Measurements from ENCODE around the gene SRD5A1. TPM values are rescaled to one million over a fixed set of nuclear protein-coding genes. Genes with fewer than 3 reads are reported as not detected.

Gene SRD5A1
- total RNA-seq, 1 donor from 2014 or later: 16.2 TPM

DNA sequence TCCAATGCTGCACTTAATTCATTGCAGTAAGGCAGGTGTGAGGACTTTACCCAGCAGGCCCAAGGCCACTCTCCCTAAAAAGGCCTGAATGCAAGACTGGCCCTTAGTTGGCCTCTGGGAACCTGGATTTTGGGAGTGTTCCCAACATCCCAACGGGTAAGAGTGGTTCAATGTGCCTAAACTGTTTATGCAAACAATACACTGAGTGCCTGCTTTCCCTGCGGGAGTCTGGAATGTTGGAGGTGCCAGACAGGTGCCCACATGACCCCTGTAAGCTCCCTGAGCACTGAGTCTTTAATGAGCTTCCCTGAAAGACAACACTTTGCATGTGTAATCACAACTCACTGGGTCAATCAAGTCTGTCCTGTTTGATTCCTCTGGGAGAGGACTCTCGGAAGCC, 37.8 kb upstream of the SRD5A1 start:
- H2AFZ ChIP-seq (replicated peaks): no peak overlapping the region
- H3K4me3 ChIP-seq: no peak overlapping the region
- Mint-ChIP-seq H3K9me3 (no peaks in the 10 kb centered on the region), H3K4me1 (no peaks in the 10 kb centered on the region), H3K36me3 (peaks cover 19% of the 10 kb centered on the region), H3K27ac (no peak overlapping the region), H3K27me3 (ENCODE audit: insufficient read depth, low read depth) (peaks cover 6% of the 10 kb centered on the region), H3K4me3 (no peak overlapping the region)
- H3K4me2 ChIP-seq: no peak overlapping the region
- H4K20me1 ChIP-seq (ENCODE audit: low read depth): no peaks in the 10 kb centered on the region
- no peak overlapping the region for H3K27ac ChIP-seq
- no peaks in the 10 kb centered on the region for H3K27me3 ChIP-seq
- no peaks in the 10 kb centered on the region for H3K9me3 ChIP-seq (ENCODE audit: low read depth)
- H3K36me3 ChIP-seq: no peaks in the 10 kb centered on the region
- no peaks in the 10 kb centered on the region for H3K79me2 ChIP-seq (ENCODE audit: low read depth)
- no peaks in the 10 kb centered on the region for H3K4me1 ChIP-seq
- no peaks in the 10 kb centered on the region for H3F3A ChIP-seq (ENCODE audit: low read depth)
- no peak for DNase-seq (ENCODE audit: low spot score)
- no peak overlapping the region for H3K9ac ChIP-seq
- TF ChIP-seq, protein P1, sequence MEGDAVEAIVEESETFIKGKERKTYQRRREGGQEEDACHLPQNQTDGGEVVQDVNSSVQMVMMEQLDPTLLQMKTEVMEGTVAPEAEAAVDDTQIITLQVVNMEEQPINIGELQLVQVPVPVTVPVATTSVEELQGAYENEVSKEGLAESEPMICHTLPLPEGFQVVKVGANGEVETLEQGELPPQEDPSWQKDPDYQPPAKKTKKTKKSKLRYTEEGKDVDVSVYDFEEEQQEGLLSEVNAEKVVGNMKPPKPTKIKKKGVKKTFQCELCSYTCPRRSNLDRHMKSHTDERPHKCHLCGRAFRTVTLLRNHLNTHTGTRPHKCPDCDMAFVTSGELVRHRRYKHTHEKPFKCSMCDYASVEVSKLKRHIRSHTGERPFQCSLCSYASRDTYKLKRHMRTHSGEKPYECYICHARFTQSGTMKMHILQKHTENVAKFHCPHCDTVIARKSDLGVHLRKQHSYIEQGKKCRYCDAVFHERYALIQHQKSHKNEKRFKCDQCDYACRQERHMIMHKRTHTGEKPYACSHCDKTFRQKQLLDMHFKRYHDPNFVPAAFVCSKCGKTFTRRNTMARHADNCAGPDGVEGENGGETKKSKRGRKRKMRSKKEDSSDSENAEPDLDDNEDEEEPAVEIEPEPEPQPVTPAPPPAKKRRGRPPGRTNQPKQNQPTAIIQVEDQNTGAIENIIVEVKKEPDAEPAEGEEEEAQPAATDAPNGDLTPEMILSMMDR (IDR thresholded peaks at IDR 0.05): no peak
- no peak for TF ChIP-seq EZH2 (IDR thresholded peaks at IDR 0.05)
- no peak for TF ChIP-seq EZH2phosphoT487 (IDR thresholded peaks at IDR 0.05)

DNA sequence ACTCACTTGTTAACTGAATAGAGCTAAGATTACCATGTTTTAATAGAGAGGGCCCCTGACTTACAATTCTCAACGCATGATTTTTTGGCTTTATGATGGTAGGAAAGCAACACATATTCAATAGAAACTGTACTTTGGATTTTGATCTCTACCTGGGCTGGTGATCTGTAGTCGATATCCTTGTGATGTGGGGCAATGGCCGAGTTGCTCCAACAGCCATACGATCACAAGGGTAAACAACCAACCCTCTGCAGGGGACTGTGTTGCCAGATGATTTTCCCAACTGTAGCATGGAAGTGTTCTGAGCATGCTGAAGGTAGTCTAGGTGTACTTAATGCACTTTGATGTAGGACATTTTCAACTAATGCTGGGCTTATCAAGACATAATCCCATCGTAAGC, 36.9 kb upstream of the SRD5A1 start:
- no peaks in the 10 kb centered on the region for H3K4me1 ChIP-seq
- H3K4me2 ChIP-seq: no peak overlapping the region
- no peaks in the 10 kb centered on the region for H3K9me3 Mint-ChIP-seq
- TF ChIP-seq EZH2phosphoT487 (IDR thresholded peaks at IDR 0.05): no peak
- TF ChIP-seq, protein P1 (IDR thresholded peaks at IDR 0.05): no peak
- no peak for TF ChIP-seq EZH2 (IDR thresholded peaks at IDR 0.05)
- H2AFZ ChIP-seq (replicated peaks): no peak overlapping the region
- H3K9ac ChIP-seq: no peak overlapping the region
- H3K27me3 Mint-ChIP-seq (ENCODE audit: insufficient read depth, low read depth): peaks cover 3% of the 10 kb centered on the region
- no peak overlapping the region for H3K27ac Mint-ChIP-seq
- H3K36me3 ChIP-seq: no peaks in the 10 kb centered on the region
- H3K4me1 Mint-ChIP-seq: no peaks in the 10 kb centered on the region
- H3K4me3 ChIP-seq: no peak overlapping the region
- no peaks in the 10 kb centered on the region for H3K79me2 ChIP-seq (ENCODE audit: low read depth)
- no peaks in the 10 kb centered on the region for H3F3A ChIP-seq (ENCODE audit: low read depth)
- no peaks in the 10 kb centered on the region for H3K27me3 ChIP-seq
- H3K27ac ChIP-seq: no peak overlapping the region
- peaks cover 25% of the 10 kb centered on the region for H3K36me3 Mint-ChIP-seq
- H4K20me1 ChIP-seq (ENCODE audit: low read depth): no peaks in the 10 kb centered on the region
- H3K4me3 Mint-ChIP-seq: no peak overlapping the region
- no peak for DNase-seq (ENCODE audit: low spot score)
- no peaks in the 10 kb centered on the region for H3K9me3 ChIP-seq (ENCODE audit: low read depth)

DNA sequence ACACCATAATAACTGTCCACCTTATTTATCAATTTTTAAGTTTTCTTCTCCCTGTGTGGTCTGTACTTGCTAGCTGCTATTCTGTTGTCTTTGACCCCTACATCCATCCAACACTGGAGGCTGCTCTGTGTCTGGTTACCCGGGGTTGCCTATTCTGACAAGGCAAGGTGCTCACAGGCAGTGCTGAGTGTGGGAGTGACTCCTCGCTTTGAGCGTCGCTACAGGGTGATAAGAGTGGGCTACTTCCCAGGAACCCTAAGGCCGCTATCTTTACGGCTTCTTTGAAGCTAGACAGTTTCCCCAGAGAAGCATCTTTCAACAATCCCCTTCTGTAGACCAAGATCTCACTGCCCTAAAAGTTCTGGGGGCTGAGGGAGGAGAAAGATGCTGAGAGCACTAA, 35.7 kb upstream of the SRD5A1 start:
- Mint-ChIP-seq H3K27me3 (ENCODE audit: insufficient read depth, low read depth) (peaks cover 6% of the 10 kb centered on the region), H3K9me3 (no peaks in the 10 kb centered on the region), H3K27ac (no peak overlapping the region), H3K4me3 (no peak overlapping the region), H3K4me1 (no peaks in the 10 kb centered on the region), H3K36me3 (peaks cover 33% of the 10 kb centered on the region)
- H3K4me2 ChIP-seq: no peak overlapping the region
- no peak overlapping the region for H3K4me3 ChIP-seq
- H3K9ac ChIP-seq: no peak overlapping the region
- no peak for DNase-seq (ENCODE audit: low spot score)
- H3K36me3 ChIP-seq: no peaks in the 10 kb centered on the region
- H3K27ac ChIP-seq: no peak overlapping the region
- no peaks in the 10 kb centered on the region for H3K27me3 ChIP-seq
- H3K4me1 ChIP-seq: no peaks in the 10 kb centered on the region
- TF ChIP-seq EZH2 (IDR thresholded peaks at IDR 0.05): no peak
- no peaks in the 10 kb centered on the region for H3K9me3 ChIP-seq (ENCODE audit: low read depth)
- H2AFZ ChIP-seq (replicated peaks): no peak overlapping the region
- H3K79me2 ChIP-seq (ENCODE audit: low read depth): no peaks in the 10 kb centered on the region
- no peaks in the 10 kb centered on the region for H3F3A ChIP-seq (ENCODE audit: low read depth)
- H4K20me1 ChIP-seq (ENCODE audit: low read depth): no peaks in the 10 kb centered on the region

DNA sequence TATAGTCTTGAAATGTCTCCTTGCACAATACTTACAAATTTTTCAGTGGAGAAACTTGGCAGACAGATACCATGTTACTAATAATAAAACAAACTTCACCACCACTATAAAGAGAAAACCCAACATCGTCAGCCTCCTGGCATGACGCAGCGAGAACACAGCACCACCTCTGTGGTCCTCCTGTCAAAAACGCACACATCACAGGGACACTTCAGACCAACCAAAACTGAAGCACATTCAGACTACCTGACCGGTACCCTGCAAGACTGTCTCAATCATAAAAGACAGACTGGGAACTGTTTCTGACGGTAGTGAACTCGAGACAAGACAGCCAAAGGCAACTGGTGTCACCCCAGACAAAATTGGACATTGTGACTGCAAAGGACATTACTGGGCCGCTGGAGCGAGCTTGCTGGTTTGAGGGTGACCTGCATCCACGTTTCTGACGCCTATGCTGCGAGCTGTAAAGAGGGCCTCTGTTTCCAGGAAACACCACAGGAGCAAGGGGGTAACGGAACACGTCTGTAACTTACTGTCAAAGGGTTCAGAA, 34.8 kb upstream of the SRD5A1 start:
- Histone ChIP-seq H3K9me3 (ENCODE audit: low read depth) (no peaks in the 10 kb centered on the region), H3K36me3 (no peaks in the 10 kb centered on the region), H3K27me3 (no peaks in the 10 kb centered on the region), H3K27ac (no peak overlapping the region), H4K20me1 (ENCODE audit: low read depth) (no peaks in the 10 kb centered on the region), H3K4me2 (no peak overlapping the region), H3K4me3 (no peak overlapping the region), H3F3A (ENCODE audit: low read depth) (no peaks in the 10 kb centered on the region), H3K4me1 (no peaks in the 10 kb centered on the region), H2AFZ (replicated peaks) (no peak overlapping the region), H3K9ac (no peak overlapping the region), H3K79me2 (ENCODE audit: low read depth) (no peaks in the 10 kb centered on the region)
- no peak for DNase-seq (ENCODE audit: low spot score)
- Mint-ChIP-seq H3K27me3 (ENCODE audit: insufficient read depth, low read depth) (peaks cover 4% of the 10 kb centered on the region), H3K36me3 (peaks cover 33% of the 10 kb centered on the region), H3K4me3 (no peak overlapping the region), H3K27ac (no peak overlapping the region), H3K9me3 (no peaks in the 10 kb centered on the region), H3K4me1 (no peaks in the 10 kb centered on the region)
- TF ChIP-seq, protein P1 (IDR thresholded peaks at IDR 0.05): no peak

Measured in neural progenitor cell (in vitro differentiated cells).